ENCODE data around the gene GPR150. TPM values are rescaled to one million over a fixed set of nuclear protein-coding genes. Genes with fewer than 3 reads are reported as not detected.

GPR150 gene
- total and polyA plus RNA-seq, 2 of the 4 experiments (the other 2 are of a cell fraction) = under 0.01 to 0.10 TPM

Other genes with a start within 250 kb of the GPR150 start
- gene FAM81B, start 228.7 kb upstream of the GPR150 start, total RNA-seq (2012; rRNA removed) = not detected in 2 replicates
- gene FAM81B, start 228.7 kb upstream of the GPR150 start, polyA plus RNA-seq (2012; rRNA removed) = not detected in 2 replicates
- 145 and 184 TPM in 2 replicates for gene SKIC3, start 65.1 kb upstream of the GPR150 start, total RNA-seq (2012; rRNA removed)
- 32.8 and 47.1 TPM in 2 replicates for gene SKIC3, start 65.1 kb upstream of the GPR150 start, polyA plus RNA-seq (2012; rRNA removed)
- 22.0 and 25.0 TPM in 2 replicates for gene ARSK, start 65.0 kb upstream of the GPR150 start, total RNA-seq (2012; rRNA removed)
- 13.8 and 15.1 TPM in 2 replicates for gene ARSK, start 65.0 kb upstream of the GPR150 start, polyA plus RNA-seq (2012; rRNA removed)
- gene RFESD, start 26.7 kb downstream of the GPR150 start, total RNA-seq (2012; rRNA removed) = 2.7 and 3.6 TPM in 2 replicates
- gene RFESD, start 26.7 kb downstream of the GPR150 start, polyA plus RNA-seq (2012; rRNA removed) = 1.0 and 1.5 TPM in 2 replicates
- gene SPATA9, start 62.9 kb downstream of the GPR150 start, total RNA-seq (2012; rRNA removed) = 0.72 and 0.83 TPM in 2 replicates
- 0.66 and 0.86 TPM in 2 replicates for gene SPATA9, start 62.9 kb downstream of the GPR150 start, polyA plus RNA-seq (2012; rRNA removed)
- gene RHOBTB3, start 111.2 kb downstream of the GPR150 start, total RNA-seq (2012; rRNA removed) = 356 and 447 TPM in 2 replicates
- 117 and 118 TPM in 2 replicates for gene RHOBTB3, start 111.2 kb downstream of the GPR150 start, polyA plus RNA-seq (2012; rRNA removed)
- gene GLRX, start 202.6 kb downstream of the GPR150 start, total RNA-seq (2012; rRNA removed) = 142 and 145 TPM in 2 replicates
- 193 and 277 TPM in 2 replicates for gene GLRX, start 202.6 kb downstream of the GPR150 start, polyA plus RNA-seq (2012; rRNA removed)

Data from IMR-90 (cell line).